ENCODE measurements around the gene CPNE7. TPM values are rescaled to one million over a fixed set of nuclear protein-coding genes. Genes with fewer than 3 reads are reported as not detected.
A peak's percentile ranks its signal among the peaks of the same experiment; 100 is the strongest.

CPNE7 gene
- total and polyA plus RNA-seq, 9 of the 15 experiments (the other 6 are each of a cell fraction or from before 2014, with no cell fraction given), result 0.30 to 73.4 (median 32.7) TPM

DNA sequence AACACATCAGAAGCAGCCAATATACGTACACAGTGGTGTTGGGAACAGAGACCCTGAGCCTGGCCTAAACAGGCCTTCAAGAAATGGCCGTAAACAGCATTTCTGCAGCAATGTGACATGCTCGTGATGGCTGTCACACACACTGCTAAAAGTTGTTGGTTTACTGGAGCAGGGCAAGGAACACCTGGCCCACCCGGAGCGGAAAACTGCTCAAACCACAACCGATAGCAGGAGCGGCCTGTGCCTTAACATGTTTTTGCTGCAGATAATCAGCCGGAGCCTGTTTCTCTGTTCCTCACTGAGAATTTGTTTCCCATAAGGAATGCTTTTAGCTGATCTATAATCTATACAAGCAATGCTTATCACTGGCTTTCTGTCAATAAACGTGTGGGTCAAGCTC, 31.9 kb downstream of the CPNE7 start (continued):
- TF ChIP-seq TEAD4 (IDR thresholded peaks at IDR 0.05; ENCODE audit: low read length) (peak; percentile 70), TEAD4 (CRISPR knock-in tag; IDR thresholded peaks at IDR 0.05; ENCODE audit: borderline replicate concordance) (no peak), TCF3 (CRISPR knock-in tag; IDR thresholded peaks at IDR 0.05) (peak; percentile 83), MXI1 (IDR thresholded peaks at IDR 0.05; ENCODE audit: low read depth, low read length) (no peak), CBFA2T3 (IDR thresholded peaks at IDR 0.05) (peak; percentile 77), L3MBTL2 (IDR thresholded peaks at IDR 0.05) (peak; percentile 34; the same call in 1 of the 2 replicates), CBFA2T2 (conservative IDR thresholded peaks at IDR 0.05) (peak; percentile 58), ETV5 (CRISPR knock-in tag; IDR thresholded peaks at IDR 0.05; ENCODE audit: low read depth) (0 out of 2 replicates have a peak, but pooled peaks have one; percentile 42), ZNF184 (CRISPR knock-in tag; IDR thresholded peaks at IDR 0.05) (no peak), TEAD1 (CRISPR knock-in tag; IDR thresholded peaks at IDR 0.05) (peak in 1 of 2 experiments; percentile 60; a peak in 1 of 4 replicates), ZSCAN32 (CRISPR knock-in tag; IDR thresholded peaks at IDR 0.05) (no peak), TAL1 (IDR thresholded peaks at IDR 0.05) (peak; percentile 56), MAX (CRISPR knock-in tag; IDR thresholded peaks at IDR 0.05) (peak; percentile 43; the same call in 1 of the 2 replicates), GATA2 (CRISPR knock-in tag; IDR thresholded peaks at IDR 0.05) (peak; percentile 43; the same call in 1 of the 2 replicates), STAT5A (IDR thresholded peaks at IDR 0.05; ENCODE audit: borderline replicate concordance, low read length) (0 out of 2 replicates have a peak, but pooled peaks have one; percentile 13), ARID1B (IDR thresholded peaks at IDR 0.05) (peak; percentile 62), MAFG (tag; conservative IDR thresholded peaks at IDR 0.05) (no peak)
- TF ChIP-seq, protein P1, sequence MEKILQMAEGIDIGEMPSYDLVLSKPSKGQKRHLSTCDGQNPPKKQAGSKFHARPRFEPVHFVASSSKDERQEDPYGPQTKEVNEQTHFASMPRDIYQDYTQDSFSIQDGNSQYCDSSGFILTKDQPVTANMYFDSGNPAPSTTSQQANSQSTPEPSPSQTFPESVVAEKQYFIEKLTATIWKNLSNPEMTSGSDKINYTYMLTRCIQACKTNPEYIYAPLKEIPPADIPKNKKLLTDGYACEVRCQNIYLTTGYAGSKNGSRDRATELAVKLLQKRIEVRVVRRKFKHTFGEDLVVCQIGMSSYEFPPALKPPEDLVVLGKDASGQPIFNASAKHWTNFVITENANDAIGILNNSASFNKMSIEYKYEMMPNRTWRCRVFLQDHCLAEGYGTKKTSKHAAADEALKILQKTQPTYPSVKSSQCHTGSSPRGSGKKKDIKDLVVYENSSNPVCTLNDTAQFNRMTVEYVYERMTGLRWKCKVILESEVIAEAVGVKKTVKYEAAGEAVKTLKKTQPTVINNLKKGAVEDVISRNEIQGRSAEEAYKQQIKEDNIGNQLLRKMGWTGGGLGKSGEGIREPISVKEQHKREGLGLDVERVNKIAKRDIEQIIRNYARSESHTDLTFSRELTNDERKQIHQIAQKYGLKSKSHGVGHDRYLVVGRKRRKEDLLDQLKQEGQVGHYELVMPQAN (IDR thresholded peaks at IDR 0.05; ENCODE audit: borderline replicate concordance), result no peak
- TF ChIP-seq, protein P2, sequence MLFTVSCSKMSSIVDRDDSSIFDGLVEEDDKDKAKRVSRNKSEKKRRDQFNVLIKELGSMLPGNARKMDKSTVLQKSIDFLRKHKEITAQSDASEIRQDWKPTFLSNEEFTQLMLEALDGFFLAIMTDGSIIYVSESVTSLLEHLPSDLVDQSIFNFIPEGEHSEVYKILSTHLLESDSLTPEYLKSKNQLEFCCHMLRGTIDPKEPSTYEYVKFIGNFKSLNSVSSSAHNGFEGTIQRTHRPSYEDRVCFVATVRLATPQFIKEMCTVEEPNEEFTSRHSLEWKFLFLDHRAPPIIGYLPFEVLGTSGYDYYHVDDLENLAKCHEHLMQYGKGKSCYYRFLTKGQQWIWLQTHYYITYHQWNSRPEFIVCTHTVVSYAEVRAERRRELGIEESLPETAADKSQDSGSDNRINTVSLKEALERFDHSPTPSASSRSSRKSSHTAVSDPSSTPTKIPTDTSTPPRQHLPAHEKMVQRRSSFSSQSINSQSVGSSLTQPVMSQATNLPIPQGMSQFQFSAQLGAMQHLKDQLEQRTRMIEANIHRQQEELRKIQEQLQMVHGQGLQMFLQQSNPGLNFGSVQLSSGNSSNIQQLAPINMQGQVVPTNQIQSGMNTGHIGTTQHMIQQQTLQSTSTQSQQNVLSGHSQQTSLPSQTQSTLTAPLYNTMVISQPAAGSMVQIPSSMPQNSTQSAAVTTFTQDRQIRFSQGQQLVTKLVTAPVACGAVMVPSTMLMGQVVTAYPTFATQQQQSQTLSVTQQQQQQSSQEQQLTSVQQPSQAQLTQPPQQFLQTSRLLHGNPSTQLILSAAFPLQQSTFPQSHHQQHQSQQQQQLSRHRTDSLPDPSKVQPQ (CRISPR knock-in tag; IDR thresholded peaks at IDR 0.05; ENCODE audit: borderline replicate concordance), result no peak
- TF ChIP-seq, protein P3, sequence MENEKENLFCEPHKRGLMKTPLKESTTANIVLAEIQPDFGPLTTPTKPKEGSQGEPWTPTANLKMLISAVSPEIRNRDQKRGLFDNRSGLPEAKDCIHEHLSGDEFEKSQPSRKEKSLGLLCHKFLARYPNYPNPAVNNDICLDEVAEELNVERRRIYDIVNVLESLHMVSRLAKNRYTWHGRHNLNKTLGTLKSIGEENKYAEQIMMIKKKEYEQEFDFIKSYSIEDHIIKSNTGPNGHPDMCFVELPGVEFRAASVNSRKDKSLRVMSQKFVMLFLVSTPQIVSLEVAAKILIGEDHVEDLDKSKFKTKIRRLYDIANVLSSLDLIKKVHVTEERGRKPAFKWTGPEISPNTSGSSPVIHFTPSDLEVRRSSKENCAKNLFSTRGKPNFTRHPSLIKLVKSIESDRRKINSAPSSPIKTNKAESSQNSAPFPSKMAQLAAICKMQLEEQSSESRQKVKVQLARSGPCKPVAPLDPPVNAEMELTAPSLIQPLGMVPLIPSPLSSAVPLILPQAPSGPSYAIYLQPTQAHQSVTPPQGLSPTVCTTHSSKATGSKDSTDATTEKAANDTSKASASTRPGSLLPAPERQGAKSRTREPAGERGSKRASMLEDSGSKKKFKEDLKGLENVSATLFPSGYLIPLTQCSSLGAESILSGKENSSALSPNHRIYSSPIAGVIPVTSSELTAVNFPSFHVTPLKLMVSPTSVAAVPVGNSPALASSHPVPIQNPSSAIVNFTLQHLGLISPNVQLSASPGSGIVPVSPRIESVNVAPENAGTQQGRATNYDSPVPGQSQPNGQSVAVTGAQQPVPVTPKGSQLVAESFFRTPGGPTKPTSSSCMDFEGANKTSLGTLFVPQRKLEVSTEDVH (IDR thresholded peaks at IDR 0.05; ENCODE audit: low read depth, partially characterized antibody), result no peak
- TF ChIP-seq, protein P4, sequence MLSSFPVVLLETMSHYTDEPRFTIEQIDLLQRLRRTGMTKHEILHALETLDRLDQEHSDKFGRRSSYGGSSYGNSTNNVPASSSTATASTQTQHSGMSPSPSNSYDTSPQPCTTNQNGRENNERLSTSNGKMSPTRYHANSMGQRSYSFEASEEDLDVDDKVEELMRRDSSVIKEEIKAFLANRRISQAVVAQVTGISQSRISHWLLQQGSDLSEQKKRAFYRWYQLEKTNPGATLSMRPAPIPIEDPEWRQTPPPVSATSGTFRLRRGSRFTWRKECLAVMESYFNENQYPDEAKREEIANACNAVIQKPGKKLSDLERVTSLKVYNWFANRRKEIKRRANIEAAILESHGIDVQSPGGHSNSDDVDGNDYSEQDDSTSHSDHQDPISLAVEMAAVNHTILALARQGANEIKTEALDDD (IDR thresholded peaks at IDR 0.05), result no peak

Data from K562 (cell line).